Neural cell (in vitro differentiated cells): ENCODE data around the gene ZCCHC14.

Experiments
- CTCF ChIP-seq: fragments of 450-650 bp; IDR thresholded peaks from 2 replicates; pipeline ENCODE4 v1.5.1; 2014; ENCODE audit warnings: antibody characterized with exemption, mild to moderate bottlenecking, moderate library complexity; ENCODE audit not compliant: poor library complexity, severe bottlenecking
- EP300 ChIP-seq: fragments of 450-650 bp; conservative IDR thresholded peaks from 2 replicates; pipeline ENCODE4 v1.6.1; 2014; ENCODE audit warnings: antibody characterized with exemption, mild to moderate bottlenecking, moderate library complexity; ENCODE audit not compliant: poor library complexity, severe bottlenecking
- EZH2 ChIP-seq: fragments of 200-600, 300-800 bp; shearing (Covaris generic), sonication (generic); IDR thresholded peaks from 2 replicates; pipeline ENCODE4 v1.6.1; 2014; ENCODE audit warnings: antibody characterized with exemption, low read length, borderline replicate concordance, mild to moderate bottlenecking; ENCODE audit not compliant: insufficient read depth, poor library complexity, severe bottlenecking
- MXI1 ChIP-seq: fragments of 450-650 bp; conservative IDR thresholded peaks from 2 replicates; pipeline ENCODE4 v1.6.1; 2014; ENCODE audit warnings: antibody characterized with exemption, mild to moderate bottlenecking; ENCODE audit not compliant: poor library complexity, severe bottlenecking
- POLR2AphosphoS5 ChIP-seq: IDR thresholded peaks from 2 replicates; pipeline ENCODE4 v1.6.1; 2012
- SMC3 ChIP-seq: fragments of 450-650 bp; conservative IDR thresholded peaks from 2 replicates; pipeline ENCODE4 v1.6.1; 2014; ENCODE audit warnings: antibody characterized with exemption, mild to moderate bottlenecking, moderate library complexity; ENCODE audit not compliant: poor library complexity
- TAF1 ChIP-seq: IDR thresholded peaks from 2 replicates; pipeline ENCODE4 v1.6.1; 2012; ENCODE audit warnings: low read depth

- TF ChIP-seq CTCF (no peak), EZH2 (no peak), POLR2AphosphoS5 (no peak), EP300 (no peak), TAF1 (no peak), SMC3 (no peak), MXI1 (no peak)
Observed at GRCh38 chr16:87426423-87427215, 66.2 kb downstream of the ZCCHC14 start.
